Activated CD4-positive, alpha-beta T cell treated with anti-CD3 and anti-CD28 coated beads, Interleukin-2, amount 50 U/mL, for 16 hours (primary cell): ENCODE results near the gene TENT4A.

Source experiments
- DNase-seq: peaks from one replicate; pipeline ENCODE4 v3.0.0-alpha.2; 2020

The TENT4A gene

DNA sequence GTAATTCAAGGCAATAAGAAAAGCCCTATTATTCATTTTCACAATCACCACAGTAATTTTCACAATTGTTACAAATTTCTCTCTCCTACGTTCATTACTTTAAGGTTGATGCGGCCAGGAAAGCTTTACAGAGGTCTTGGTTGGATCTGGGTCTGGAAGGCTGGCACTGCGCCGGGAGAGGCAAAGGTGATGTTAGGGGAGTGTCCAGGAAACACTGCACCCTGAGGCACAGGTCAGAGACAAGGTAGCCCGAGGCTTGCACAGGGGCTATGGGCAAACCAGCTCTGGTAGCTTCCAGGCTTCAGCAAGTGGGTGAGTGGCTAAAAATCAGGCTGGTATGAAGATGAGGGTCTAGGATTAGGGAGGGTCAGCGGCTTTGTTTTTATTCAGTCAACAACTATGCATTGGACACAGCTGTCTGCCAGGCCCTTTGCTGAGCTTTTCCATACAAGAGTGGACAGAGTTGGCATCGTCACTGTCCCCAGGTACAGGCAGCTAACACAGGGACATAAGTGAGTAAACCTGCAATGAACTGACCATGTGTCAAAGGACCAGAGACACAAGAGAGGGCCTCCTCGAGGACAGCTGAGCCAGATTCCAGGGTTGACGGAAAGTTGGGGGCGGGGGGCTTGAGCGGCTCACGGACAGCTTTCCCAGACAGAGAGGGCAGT lies 12.4 kb upstream of the TENT4A start:
- no peak for DNase-seq

DNA sequence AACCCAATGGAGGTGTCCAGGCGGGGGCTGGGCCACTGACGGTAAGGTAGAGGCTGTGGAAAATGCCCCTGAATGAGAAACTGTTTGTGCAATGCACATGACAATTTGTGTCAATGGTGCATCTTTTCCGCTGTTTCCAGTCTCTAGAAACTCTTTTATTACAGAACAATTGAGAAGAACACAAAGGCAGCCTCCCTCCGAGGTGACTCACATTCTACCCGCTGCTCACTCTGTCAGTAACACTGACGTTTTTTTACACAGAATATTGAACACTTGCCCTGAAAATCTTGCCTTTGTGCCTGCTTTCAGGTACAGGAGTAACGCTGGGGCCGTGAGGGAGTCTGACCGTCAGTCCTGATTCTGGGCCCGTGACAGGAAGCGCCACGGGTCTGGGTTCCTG lies 11.7 kb upstream of the TENT4A start:
- DNase-seq: no peak

DNA sequence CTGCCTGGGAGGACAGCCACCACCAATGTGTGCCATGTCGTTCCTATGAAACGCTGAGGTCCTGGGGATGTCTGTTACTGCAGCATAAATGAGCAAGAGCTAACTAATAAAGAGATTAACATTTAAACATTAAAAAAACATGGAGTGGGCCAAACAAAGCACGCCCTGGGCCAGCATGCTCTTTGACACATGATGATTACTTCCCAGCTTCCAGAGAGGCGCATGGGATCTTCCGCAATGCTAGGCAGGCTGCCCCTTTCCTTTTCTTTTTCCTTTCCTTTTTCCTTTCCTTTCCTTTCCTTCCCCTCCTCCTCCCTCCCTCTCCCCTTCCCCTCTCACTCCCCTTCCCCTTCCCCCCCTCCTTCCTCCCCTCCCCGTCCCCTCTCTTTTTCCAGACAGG lies 10.6 kb upstream of the TENT4A start:
- DNase-seq: no peak

DNA sequence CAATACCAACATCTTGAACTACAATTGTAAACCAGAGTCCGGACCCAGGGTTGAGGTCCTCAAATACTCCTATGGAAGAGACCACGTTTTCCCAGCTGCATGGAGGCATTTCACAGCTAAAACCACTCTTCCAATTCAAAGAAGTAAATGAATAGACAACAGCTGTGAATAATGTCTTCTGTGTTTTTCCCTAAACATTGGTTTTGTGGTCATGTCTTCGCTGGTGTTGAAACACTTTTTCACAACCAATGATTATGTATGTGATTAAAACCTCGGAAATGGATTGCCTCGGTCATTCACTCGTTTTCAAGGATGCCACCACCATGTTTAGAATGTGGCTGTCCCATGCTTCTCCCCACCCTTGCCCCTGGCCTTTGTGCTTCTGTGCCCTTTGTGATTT lies 9.4 kb upstream of the TENT4A start:
- no peak for DNase-seq

DNA sequence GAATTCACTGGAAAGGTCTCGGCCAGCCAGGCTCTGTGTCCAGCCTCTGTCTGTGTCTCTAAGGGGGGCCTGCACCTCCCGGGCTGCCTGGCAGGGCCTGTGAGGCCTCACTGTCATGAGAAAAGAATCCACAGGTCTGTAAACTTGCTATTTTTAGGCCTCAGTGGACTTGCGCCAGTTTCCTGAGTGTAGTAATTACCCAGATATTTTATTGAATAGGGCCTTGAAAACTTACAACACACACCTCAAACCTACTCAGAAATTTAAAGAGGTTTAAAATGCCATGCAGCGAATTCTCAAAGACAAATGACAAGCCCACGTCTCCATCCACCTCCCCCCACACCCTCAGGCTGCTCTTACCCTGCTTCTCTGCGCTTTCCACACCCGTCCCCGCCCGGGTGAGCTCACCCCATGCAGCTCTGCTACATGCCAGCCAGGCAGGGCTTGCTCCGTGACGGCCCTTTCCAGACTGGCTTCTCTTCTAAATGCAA lies 8.8 kb upstream of the TENT4A start:
- DNase-seq: no peak

DNA sequence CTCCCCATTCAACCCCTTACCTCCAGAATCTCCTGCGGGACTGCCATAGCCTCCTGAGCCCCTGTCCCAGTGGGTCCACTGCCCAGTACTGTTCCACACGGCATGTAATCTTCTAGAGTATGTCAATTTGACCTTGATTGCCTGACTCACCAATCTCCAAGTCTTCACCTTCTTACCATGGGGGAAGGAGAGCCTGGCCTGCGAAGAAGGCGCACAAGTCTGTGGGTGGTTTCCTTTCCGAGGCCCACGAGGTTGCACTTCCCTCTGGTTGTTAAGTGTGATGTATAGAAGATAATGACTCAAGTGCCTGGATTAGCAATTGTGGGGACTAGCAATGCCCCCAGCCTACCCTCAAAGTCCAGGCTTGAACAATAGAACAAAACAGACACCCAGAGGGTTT lies 8.1 kb upstream of the TENT4A start:
- no peak for DNase-seq

DNA sequence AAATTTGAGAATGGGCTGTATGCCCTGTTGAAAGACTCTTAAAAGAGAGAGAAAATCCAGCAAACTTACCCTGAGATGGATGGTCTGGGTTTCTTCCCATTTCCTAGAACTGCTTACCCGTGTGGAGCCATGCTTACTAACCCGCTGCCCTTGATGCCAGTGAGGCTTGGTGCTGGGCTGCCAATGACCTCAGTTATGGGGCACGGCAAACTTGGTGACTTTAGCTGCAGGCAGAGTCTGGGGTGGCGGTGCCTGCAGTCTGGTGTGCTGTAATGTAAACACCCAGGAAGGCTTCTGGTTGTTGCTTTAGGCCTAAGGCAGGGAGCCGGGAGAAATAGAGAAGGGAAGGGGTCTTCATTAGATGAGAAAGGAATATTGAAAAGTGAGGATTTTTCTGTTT lies 7.3 kb upstream of the TENT4A start:
- DNase-seq: no peak

DNA sequence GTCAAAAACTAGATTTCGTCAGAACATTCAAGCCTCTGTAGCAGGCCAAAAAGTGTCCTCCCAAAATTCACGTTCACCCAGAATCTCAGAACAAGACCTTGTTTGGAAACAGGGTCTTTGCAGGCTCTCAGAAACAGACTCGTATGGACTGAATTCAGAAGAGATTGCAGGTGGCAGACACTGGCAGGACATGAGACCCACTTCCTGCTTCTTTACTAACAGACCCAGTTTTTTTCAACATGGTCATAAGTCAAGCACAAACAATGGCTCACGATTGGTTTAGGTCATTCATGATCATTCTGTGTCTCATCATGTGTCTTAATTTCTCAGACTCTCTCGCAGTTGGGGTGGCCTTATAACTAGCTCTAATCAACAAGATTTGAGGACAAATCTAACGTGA lies 5.4 kb upstream of the TENT4A start:
- DNase-seq: no peak

DNA sequence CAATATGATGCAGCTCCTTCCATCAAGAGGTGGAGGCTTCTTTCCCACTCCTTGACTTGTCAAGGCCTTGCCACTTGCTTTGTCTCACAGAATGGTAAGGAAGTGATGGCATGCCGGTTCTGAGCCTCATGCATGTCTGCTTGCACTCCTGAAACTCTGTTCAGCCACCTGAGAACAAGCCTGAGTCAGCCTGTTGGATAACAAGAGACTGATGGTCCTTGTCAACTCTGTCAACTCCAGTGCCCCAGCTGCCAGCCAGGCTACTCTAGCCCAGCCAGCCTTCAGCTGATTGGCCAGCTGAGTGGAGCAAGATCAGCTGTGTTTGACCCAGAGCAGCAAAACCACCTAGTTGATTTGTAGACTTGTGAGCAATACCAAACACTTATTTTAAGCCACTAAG lies 4.4 kb upstream of the TENT4A start:
- no peak for DNase-seq

DNA sequence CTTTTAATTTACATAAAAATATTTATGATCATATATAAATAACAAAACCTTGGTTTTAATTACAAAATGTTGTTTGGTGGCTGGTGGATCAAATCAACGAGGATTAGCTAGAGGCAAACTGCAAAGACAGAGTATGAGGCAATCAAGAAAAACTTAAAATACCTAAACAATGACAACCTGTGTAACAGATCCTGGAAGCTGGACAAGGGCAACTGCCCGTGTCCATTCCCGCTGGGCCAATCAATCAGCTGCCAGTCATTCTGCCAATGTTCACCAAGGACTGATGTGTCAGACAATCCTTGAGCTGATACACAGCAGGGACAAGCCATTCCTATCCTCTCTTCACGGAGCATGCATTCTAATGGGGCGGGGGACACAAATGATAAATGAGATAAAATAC lies 3.2 kb upstream of the TENT4A start:
- no peak for DNase-seq

DNA sequence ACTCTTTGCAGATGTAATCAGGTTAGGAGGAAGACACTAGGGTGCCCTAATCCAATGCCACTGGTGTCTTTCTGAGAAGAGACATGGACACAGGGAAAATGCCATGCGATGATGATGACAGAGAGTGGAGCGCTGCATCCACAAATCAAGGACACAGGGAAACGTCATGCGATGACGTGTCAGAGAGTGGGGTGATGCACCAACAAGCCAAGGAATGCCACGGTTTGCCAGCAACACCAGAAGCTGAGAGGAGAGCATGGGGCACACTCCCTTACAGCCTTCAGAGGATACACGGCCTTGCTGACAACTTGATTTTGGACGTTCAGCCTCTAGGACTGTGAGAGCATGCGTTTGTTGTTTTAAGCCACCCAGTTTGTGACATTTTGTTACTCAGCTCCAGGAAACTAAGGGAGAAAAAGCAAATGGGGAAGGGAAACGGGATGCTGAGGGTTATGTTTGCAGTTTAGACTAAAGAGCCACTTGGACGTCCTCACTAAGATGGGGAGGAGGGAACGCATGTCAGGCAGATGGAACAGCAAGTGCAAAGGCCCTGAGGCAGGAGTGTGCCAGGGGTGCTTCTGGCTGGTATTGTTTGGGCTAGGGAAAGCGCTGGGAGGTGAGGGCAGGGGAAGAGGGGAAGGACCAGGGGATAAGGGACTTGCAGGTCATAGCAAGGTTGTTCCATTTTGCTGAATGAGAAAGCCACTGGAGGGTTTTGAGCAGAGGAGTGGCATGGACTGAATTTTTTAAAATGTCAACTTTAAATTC lies 2.5 kb upstream of the TENT4A start:
- no peak for DNase-seq

DNA sequence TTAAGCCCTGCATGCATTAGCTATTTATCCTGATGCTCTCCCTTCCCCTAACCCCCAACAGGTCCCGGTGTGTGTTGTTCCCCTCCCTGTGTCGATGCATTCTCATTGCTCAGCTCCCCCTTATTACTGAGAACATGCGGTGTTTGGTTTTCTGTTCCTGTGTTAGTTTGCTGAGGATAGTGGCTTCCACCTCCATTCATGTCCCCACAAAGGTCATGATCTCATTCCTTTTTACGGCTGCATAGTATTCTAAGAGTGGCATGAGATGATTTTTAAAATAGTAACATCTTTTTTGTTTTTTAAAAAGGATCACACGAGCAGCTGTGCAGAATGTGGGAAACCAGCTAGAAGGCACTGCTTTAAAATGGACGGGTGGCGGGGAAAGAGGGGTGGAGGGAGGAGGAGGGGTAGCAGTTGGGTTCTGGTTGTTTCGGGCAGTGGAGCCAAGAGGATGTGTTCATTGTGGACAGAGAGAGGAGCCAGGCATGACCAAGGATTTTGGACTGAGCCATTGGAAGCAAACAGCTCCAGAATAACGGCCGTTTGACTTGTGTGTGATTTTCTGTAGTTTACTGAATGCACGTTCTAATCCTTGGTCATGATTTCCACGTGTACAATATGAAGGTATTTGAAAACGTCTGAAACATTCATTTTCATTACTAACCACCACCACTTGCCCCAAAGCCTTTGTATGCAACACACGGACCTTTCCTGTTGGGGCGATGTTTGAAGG lies 1.7 kb upstream of the TENT4A start:
- no peak for DNase-seq

DNA sequence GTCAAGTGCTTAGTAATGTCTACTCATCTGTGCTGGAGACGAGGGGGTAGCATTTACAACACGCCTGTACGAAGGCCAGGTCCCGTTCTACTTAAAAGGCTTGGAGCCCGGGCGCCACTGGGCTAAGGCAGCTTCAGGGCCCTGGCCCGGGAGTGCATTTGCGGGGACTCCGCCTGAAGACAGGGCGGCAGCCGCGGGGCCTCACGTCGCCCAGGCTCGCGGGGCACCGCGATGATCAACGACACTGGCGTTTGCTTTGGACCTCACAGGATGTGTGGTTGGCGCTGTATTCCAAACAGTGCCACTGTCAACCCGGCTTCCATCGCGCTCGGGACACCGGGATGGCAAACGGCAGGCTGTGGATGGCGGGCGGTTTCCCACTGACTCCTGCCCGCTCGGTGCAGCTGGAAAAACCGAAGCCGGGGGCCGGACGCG lies 1.1 kb upstream of the TENT4A start:
- peak; percentile 41 for DNase-seq

DNA sequence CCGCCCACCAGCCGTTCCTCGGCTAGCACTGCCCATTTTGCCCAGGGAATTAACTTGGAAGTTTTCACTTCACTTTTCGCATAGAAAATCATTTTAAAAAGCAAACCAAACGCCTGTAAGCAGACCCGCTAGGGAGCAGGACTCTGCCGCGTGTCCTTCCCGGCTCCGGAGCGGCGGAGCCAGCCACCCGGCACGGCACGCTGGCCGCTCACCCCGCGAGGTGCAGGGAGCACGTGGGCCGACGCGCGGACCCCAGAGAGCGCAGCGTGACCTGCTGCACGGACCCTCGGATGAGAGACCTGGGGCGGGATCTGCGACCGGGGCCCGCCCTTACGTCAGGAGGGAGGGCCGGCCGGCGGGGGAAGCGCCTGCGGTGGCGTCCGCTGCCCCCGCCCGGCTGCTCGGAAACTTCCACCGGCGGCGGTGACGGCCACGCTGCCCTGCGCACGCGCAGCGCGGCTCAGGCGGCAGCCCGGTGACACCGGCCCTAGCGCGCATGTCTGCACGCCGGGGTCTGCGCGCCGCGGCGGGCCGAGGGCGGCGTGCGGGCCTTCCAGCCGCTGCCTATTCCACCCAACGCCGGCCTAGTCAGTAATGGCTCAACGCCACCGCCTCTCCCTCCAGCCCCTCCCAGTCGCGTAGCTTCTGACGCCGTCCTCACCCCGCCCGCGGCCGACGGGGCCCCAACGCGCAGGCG lies 507 bp upstream of the TENT4A start:
- peak; percentile 97 for DNase-seq

DNA sequence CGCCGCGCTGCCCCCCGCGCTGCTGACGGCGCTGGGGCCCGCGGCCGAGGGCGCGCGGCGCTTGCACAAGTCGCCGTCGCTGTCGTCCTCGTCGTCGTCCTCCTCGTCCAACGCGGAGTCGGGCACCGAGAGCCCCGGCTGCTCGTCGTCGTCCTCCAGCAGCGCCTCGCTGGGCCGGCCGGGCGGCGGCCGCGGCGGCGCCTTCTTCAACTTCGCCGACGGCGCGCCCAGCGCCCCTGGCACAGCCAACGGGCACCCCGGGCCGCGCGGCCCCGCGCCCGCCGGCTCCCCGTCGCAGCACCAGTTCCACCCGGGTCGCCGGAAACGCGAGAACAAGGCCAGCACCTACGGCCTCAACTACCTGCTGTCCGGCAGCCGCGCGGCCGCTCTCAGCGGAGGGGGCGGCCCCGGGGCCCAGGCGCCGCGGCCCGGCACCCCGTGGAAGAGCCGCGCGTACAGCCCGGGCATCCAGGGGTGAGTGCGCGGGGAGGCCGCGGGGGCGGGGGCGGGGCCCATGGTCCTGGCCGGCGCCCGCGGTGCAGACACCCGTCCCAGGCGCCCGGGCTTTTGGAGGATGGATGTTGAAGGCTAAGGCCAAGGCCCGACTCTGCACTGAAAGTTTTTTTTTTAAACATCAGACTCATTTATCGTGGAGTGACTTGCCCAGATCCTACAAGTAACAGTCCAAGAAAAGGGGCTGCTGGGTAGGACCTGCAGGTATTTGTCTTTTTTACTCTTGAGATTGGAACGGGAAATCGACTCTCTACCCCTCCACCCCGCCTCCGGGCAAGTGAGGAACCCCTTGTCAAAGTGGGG lies 1.2 kb downstream of the TENT4A start:
- no peak for DNase-seq

DNA sequence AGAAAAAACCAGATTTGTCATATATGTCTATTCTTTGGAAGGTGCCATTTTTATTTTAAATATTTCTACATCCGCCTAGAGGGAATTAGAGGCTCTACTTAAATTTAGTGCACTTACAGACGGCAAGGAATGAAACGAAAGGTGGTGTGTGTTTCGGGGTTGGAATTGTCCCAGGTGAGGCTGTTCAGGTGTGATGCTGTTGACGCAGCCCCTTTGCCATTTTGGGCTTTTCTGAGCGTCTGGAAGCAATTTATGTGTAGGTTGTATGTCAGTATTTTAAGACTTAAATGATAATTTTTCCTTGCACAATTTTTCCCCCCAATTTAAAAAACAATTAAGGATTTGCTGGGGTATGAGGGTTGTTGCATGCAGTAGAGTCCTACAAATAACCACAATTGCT lies 2.0 kb downstream of the TENT4A start:
- no peak for DNase-seq

DNA sequence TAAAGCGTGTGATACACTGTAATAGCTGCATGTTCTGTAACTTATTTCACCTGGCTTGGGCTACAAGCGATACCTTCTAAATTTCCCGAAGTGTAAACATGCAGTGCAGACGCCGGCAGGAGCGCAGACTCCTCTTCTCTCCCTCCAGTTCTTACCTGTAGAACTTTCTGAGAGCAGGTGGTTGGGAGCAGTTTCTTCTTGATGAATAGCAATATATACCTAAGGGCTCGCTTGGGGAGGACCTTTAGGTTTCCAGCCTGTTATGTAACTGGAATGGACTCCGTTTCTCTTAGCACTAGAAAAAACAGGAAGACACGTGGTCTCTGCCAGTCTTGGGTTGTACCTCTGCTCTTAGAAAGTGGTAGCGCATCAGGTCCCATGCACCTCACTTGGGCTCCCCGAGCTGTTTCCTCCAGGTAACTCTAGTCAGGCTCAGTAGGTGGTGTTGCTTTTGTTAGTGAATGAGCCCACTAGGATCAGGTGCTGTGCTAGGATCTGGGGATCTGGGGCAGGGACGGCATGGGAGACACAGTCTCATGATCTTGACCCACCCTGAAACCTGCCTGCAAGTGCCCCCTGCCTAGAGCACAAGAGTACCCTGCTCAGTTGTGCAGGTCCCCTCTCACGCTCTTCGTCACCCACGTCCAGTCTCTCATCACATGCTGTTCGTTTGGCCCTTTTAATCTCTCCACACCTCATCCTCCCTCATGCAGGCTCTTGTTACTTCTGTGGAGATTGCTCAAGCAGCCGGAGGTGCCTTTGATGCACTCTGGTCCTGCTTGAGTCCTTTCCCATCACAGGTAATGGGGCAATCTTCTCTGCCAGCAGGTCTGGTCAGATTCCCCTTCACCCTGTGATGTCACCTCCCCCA lies 2.8 kb downstream of the TENT4A start:
- DNase-seq: no peak

DNA sequence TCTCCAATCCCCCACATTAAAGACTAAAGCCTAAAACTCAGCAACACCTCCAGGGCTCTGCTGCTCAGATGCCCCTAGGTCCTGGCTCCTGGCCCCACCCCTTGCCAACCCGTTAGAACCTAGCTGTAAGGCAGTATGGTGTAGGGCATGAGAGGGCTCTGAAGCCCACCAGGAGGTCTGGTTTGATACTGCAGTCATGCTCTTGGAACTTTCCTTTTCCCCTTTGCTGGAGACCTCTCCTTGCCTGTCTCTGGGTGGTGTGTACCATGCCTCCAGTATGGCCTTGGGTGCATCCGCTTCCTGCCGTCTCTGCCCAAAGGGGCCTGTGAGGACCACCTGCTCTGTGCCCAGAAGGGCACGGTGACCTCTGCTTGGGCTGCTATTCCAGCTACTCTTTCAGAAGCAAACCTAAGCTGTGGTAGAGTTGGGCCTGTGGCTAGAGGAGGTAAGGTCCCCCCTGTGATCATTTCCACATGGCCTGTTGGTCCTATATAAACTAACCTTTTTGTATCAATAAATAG lies 3.5 kb downstream of the TENT4A start:
- DNase-seq: no peak

DNA sequence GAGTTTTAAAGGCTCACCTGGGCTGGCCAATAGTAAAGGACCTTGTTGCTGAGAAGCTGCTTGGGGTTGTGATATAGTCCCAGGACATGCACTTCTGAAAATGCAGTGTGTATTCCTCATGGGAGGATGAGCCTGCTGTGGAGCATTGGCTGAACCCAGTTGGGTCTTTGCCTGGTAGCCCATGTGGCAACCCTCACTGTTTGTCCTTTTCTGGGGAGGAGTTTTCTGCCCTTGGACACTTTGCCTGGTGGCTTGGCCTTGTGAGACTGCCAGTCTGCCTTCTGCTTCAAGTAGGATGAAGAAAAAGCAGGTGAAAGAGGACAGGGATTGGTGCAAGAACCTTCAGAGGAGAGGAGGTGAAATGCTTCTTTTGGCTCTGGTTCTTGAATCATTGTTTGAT lies 4.0 kb downstream of the TENT4A start:
- no peak for DNase-seq

DNA sequence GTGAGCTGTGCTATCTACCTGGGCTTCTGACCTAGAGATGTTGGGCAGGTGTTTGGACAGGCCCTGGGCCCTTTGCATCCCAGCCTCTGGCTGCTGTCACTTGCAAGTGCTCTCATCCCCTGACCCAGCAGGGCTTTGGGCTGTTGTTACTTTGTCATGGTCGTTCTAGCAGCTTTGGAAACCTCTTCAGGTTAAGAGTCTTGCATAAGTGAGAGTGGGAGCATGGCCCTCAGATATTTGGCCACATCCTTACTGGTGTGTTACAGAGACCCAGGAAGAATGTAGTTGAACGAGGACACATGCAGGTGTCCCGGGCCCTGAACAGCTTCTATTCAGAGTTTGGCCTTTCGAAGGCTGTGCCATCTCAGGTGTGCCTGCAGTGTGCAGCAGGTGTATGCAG lies 4.5 kb downstream of the TENT4A start:
- DNase-seq: no peak

DNA sequence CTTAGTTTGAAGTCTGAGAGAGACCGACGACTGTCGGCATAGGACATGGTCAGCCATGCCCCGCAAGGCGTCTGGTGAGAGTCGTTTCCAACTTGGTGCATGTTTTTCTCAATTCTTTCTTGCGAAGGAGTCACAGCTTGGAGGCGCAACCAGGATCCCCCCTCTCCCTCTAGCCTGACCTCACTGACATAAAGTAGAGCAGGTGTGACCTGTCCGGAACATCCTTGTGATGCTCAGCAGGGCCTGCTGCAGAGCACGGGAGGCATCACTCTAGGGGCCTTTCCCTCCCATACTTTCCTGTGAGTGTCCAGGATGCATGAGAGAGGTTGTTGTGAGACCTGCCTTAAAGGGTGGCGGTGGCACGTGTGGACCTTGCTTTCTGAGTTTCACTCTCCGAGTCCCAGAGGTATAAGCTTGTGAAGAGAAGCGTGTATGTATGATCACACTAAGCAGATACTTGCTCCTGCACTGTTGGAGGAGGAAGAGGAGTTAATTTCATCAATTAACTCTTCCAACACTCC lies 5.0 kb downstream of the TENT4A start:
- DNase-seq: no peak
